Measurements from ENCODE around the gene COL4A1.

COL4A1 gene

GRCh38 chr13:110306960-110307766, at the start of gene COL4A1, which contains the start of gene COL4A2:
TSS of gene COL4A1 (minus strand) at chr13:110307157. CDS start at chr13:110307027, 130 bp downstream.
TSS of gene COL4A2 (plus strand) at chr13:110307284. CDS start at chr13:110307904, 620 bp downstream.
- peak; percentile 66 for DNase-seq

- no peak for DNase-seq
These were observed 49.4 kb upstream of the COL4A1 start for GRCh38 chr13:110356362-110356761.

- DNase-seq = no peak
These were observed 47.9 kb upstream of the COL4A1 start for GRCh38 chr13:110354715-110355473.

- DNase-seq = no peak
These were observed 47.2 kb upstream of the COL4A1 start for GRCh38 chr13:110354123-110354627.

GRCh38 chr13:110353339-110353977, 46.5 kb upstream of the COL4A1 start:
- no peak for DNase-seq

GRCh38 chr13:110352735-110353134, 45.8 kb upstream of the COL4A1 start:
- DNase-seq = no peak

GRCh38 chr13:110351636-110352420, 44.9 kb upstream of the COL4A1 start:
- DNase-seq = no peak

- DNase-seq = no peak
These were observed 43.6 kb upstream of the COL4A1 start for GRCh38 chr13:110350509-110350908.

- no peak for DNase-seq
These were observed 43.1 kb upstream of the COL4A1 start for GRCh38 chr13:110350049-110350448.

GRCh38 chr13:110349239-110349638, 42.3 kb upstream of the COL4A1 start:
- no peak for DNase-seq

GRCh38 chr13:110348309-110349105, 41.5 kb upstream of the COL4A1 start:
- DNase-seq = no peak

- DNase-seq = no peak
These were observed 40.8 kb upstream of the COL4A1 start for GRCh38 chr13:110347535-110348308.

- no peak for DNase-seq
These were observed 40.1 kb upstream of the COL4A1 start for GRCh38 chr13:110347088-110347487.

GRCh38 chr13:110346661-110347067, 39.7 kb upstream of the COL4A1 start:
- peak; percentile 54 for DNase-seq

- DNase-seq = no peak
These were observed 38.7 kb upstream of the COL4A1 start for GRCh38 chr13:110345701-110346100.

GRCh38 chr13:110345266-110345665, 38.3 kb upstream of the COL4A1 start:
- no peak for DNase-seq

GRCh38 chr13:110344320-110344719, 37.4 kb upstream of the COL4A1 start:
- DNase-seq = no peak

GRCh38 chr13:110343241-110343865, 36.4 kb upstream of the COL4A1 start:
- DNase-seq = no peak

- DNase-seq = no peak
These were observed 35.5 kb upstream of the COL4A1 start for GRCh38 chr13:110342474-110342873.

Measured in DMS79 (cell line).